HTERT RPE-1 (cell line): Measurements from ENCODE around the gene CCDC141.
"Not testable (repeated sequence)": the region's sequence is repeated elsewhere in the genome, so short reads cannot be mapped to it uniquely, and the experiment has no call there.

Experiments used
- in situ Hi-C: fragments of 300-500 bp; cut with MboI; formaldehyde crosslinking; loops from 4 replicates; pipeline ENCODE4 v1.14.3; 2020; ENCODE audit warnings: low sequenced_read_pairs

The CCDC141 gene

DNA sequence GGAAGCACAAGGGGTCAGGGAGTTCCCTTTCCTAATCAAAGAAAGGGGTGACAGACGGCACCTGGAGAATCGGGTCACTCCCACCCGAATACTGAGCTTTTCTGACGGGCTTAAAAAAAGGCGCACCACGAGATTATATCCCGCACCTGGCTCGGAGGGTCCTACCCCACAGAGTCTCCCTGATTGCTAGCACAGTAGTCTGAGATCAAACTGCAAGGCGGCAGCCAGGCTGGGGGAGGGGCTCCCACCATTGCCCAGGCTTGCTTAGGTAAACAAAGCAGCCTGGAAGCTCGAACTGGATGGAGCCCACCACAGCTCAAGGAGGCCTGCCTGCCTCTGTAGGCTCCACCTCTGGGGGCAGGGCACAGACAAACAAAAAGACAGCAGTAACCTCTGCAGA, 67.3 kb downstream of the CCDC141 start:
- in situ Hi-C loops: not testable (repeated sequence)

GRCh38 chr2:178980815-178981214, 69.1 kb downstream of the CCDC141 start:
- in situ Hi-C loops: no loop called here

DNA sequence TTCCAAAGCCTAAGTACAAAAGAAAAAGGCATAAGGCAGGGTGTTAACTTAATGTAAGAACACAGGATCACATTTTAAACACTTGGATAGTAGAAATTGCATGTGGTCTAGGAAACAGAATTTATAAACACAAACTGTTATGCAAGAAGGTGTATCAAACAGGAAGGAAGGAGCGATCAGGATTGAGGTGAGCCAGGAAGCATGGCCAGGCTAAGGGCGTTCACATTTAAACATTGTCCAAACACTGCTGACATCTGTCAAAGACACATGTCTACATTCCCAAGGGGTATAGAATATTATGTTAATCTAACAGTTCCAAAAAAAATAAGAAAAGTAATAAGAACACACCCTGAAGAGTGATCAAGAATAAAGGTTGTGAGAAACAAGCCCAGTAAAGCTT, 71.3 kb downstream of the CCDC141 start:
- in situ Hi-C loops: no loop called here

DNA sequence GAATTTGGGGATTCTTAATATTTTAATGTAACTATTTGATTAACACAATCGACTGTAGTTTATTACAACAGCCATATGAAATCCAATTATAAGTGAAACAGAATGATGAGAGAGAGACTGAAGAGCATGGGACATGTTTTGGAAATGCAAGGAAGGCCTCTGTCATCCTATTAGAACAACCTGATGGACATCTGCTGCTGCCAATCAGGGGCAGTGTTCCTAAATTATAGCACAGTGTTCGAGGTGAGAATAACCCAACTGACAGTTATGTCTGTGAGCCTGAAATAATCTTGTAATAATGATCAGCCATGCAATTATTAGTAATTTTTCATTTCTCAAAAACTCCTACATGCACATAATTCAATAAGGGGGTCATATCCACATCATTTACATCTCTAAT, 73.6 kb downstream of the CCDC141 start:
- in situ Hi-C loops: no loop called here

DNA sequence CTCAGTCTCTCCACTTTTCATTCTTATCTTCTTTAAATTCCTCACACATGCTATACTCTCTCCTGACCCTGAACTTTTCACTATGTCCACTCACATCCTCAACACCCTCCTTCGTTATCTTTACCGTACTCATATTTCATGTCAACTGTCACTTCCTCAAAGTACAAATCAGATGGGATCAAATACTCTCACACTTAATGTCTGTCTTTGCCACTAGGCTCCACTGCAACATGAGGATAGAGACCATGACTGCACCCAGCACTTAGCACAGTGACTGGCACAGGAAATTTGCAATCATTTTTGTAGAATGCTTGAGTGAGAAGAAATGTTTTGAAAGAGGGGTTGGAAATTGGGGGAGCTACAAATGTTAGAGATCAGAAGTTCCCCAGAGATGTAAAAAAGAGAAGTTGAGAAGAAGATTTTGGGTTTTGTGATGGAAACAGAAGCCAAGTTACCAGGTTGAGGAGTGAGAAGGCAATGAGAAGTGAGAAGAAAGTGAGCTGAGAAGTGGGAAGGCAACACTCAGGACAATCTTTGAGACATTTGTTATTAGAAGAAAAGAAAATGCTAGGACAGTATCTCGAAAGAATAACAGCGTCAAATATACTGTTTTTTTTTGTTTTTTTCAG, 87.0 kb downstream of the CCDC141 start:
- in situ Hi-C loops: no loop called here

- in situ Hi-C loops: no loop called here
These were observed 87.8 kb downstream of the CCDC141 start for GRCh38 chr2:178962152-178962551.

DNA sequence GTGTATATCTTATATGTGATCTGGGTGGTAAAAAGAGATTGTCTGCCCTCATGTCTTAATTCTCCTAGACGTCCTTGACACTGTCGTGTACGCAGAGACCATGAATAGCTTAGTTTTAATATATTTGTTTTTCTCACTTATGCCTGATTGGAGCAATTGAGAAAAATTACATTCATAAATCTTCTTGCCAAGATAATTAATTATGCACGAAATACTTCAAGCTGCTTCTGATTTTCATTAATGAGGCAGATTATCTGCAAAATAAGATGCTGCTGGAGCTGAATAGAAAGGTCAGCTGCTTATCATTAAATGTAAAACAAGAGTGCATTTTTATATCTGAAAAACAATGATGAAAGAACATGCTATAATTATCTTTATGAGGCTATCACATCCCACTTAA, 95.9 kb downstream of the CCDC141 start:
- in situ Hi-C loops: no loop called here

DNA sequence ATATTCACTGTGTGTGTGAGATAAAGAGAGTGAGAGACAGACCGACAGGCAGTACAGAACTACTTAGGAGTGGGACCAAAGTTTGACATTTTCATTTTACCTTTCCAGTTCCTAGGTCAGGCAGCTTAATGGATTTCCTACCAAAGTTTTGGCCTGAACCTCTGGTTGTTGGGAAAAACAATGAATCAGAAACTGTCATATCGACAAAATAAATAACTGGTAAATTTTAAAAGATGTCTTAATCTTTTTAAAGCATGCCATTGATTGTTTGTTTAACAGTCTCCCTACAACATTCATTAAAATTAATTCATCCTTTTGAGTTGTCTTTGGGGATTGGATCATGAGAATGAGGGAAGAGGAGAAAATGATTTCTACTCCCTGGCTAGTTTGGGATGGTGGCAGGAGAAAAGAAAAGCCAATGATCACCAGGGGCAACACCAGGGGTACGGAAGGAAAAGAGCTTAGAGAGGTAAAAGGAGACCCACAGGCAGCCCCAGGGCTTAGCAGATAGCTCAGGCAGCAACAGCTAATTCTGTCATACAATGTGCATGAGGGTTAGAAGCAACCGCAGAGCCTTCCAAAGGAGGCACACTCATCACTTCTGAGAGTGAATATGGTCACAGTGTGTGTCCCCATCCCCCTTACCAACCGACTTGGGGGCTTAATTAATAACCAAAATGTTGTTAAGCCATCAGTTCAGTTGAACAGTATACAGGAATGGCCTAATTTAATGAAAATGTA, 98.5 kb downstream of the CCDC141 start:
- in situ Hi-C loops: no loop called here

DNA sequence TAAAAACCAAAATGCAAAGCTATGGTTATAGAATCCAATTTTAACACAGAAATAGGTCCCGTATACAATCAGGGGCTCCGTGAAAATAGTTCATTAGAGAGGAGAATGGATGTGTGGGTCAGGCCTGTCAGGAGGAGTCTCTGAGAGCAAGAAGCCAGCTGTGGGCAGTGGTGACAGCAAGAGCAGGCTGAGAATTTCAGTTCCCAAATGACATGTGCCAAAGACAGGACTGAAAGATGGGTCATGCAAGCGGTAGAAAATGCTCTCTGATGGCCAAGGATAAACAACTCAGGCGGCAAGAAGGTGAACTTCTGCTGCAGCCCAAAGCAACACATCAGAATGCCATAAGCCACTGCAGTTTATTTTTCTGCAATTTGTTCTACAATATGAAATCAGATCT, 100.4 kb downstream of the CCDC141 start:
- in situ Hi-C loops: no loop called here

DNA sequence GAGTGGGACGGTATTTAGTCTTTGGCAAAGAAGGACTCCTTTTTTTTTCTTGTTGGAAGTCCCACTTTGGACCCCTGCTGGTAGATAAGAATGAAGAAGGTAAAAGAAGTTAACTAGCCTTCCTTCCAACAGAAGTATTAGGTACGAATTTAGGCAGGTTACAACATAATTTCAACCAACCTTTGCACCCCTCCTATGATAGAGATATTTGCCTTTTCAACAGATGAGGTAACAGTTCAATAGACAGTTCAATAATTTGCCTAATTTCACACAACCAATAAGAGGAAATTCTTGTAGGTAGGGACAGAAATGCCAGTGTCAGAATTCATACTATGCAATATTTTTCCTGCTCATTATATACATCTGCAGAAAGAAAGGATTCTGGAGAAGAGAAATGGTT, 100.8 kb downstream of the CCDC141 start:
- in situ Hi-C loops: no loop called here

DNA sequence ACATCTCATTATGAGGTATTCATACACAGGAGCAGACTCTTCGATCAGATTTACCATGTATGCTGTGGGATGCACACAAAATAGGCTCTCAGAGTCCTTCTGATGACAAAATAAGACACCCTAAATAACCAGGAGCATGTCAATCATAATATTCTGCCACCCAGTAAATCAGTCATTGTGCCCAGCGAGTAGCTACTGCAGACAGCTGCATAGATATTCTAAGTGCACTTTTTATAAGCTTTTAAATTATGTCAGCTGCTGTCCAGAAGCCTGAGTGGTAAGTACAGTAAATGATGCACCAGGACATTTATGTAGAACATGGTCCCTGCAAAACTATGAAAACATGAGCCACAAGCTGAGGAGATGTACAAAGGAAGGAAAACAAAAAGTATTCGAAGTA, 102.9 kb downstream of the CCDC141 start:
- in situ Hi-C loops: no loop called here

GRCh38 chr2:178946494-178946893, 103.4 kb downstream of the CCDC141 start:
- in situ Hi-C loops: no loop called here

DNA sequence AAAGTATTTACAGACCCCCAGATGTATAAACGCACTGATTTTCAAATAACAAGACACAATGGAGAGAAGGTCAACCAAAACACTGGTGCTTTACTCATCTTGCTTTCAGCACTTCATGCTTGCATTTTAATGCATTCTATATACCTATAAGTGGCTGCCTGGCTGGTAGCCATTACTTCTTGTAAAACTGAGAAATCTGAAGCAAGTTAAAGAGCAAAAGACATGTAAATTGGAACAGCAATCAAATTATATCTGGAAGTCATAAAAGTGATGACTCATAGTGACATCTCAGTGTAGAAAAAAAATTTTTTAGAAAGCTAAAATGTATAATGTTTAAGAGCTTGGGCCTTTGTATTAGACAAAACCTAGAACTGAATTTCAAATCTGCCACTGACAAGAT, 106.2 kb downstream of the CCDC141 start:
- in situ Hi-C loops: no loop called here

GRCh38 chr2:178934571-178934970, 115.4 kb downstream of the CCDC141 start:
- in situ Hi-C loops: no loop called here

DNA sequence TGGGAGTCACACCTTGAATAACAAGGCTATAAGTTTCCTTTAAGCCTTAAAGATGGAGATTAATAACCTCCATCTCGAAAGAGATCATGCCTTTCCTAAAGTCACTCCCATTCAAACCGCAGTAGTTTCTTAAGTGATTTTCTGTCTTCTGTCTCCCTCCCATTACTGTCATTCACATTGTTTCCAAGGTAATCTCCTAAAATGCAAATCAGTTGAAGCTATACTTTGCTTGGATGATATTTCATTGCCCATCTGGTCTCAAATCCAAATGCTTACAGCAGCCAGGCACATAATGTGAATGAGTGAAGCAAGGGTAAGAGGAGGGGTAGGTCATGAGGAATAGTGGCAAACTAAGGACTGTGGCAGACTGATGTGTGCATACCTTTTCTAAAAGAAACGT, 116.4 kb downstream of the CCDC141 start:
- in situ Hi-C loops: no loop called here

DNA sequence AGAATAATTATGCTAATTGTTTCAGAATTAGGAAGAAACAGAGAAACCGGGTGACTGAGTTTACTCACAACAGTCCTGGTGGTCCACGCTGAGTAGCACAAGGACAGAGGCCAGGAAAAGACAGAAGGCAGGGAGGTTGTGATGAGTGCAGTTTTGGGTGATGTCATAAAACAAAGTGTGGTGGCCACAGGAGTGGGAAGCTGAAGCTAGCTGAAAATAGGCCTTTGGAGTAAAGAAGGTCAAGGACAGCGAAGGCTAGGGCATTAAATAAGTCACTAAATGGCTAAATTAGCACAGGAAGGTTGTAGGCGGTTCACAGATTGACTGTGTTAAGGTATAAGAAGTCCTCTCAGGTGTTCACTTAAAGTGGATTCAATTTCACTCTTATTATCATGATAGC, 121.9 kb downstream of the CCDC141 start:
- in situ Hi-C loops: no loop called here

DNA sequence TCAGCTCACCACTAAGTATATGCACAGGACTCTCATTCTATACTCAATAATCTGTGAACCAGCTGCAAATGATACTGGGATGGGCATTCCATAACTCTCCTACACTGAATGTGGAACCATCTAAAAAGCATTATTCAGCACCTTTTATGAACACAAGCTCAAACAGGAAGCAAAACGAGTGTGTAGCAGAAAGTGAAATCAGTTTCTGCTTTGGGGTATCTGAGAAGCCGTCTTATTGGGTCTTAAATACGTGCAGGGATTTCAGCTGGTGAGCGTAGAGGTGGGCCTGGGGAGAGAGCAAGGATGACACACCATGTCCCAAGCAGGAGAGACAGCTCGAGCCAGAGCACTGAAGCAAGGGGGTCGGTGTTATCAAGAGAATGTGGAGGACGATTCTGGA, 122.8 kb downstream of the CCDC141 start:
- in situ Hi-C loops: no loop called here

GRCh38 chr2:178924817-178925216, 125.1 kb downstream of the CCDC141 start:
- in situ Hi-C loops: no loop called here

- in situ Hi-C loops: no loop called here
These were observed 126.4 kb downstream of the CCDC141 start for GRCh38 chr2:178923546-178923945.

- in situ Hi-C loops: no loop called here
These were observed 128.9 kb downstream of the CCDC141 start for GRCh38 chr2:178920916-178921513.

DNA sequence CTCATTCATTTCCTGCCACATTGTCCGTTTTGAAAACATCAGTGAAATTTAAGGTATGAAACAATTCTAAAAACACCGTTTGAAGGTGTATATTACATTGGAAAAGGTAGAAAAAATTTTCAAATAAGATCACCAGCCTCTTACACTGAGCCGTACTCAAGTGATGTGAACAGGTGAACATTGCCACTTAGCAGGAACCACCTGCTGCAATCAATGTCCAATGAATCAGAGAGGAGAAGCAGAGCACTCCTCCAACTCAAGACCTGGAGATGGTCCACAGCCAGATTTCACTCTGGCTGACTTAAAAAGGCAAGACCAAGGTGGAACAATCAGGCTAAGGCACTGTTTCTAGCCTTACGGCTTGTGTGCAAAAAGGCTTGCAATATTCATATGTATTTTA, 132.4 kb downstream of the CCDC141 start:
- in situ Hi-C loops: no loop called here

- in situ Hi-C loops: no loop called here
These were observed 134.3 kb downstream of the CCDC141 start for GRCh38 chr2:178915423-178916173.
